GM12878 (cell line): Measurements from ENCODE around the gene RMC1. TPM values are rescaled to one million over a fixed set of nuclear protein-coding genes. Genes with fewer than 3 reads are reported as not detected.
"Not testable (repeated sequence)": the region's sequence is repeated elsewhere in the genome, so short reads cannot be mapped to it uniquely, and the experiment has no call there.

ENCODE experiments used
- ATAC-seq: fragments of 200-7000 bp; cut with Tn5 transposase; 3 replicates; pipeline ENCODE4 v1.9.1; 2020; ENCODE audit warnings: mild to moderate bottlenecking, moderate library complexity
- BruUV-seq: library from RNA; stranded (reverse); fragments of 400-500 nt; replicated peaks from 2 replicates; lab custom pipeline; 2021; lab: Mats Ljungman, UMichigan
- CTCF ChIA-PET: fragments of 300-600 bp; sonication (Branson Sonifier 250); formaldehyde crosslinking; extraction: SDS; loops from one replicate; lab custom pipeline; 2021; ENCODE audit warnings: inconsistent platforms; lab: Yijun Ruan, JAX
- POLR2A ChIA-PET: fragments of 350-600 bp; formaldehyde crosslinking; extraction: SDS; loops from one replicate; lab custom pipeline; 2021; ENCODE audit warnings: inconsistent platforms; lab: Charles Lee
- RAD21 ChIA-PET: fragments of 300-600 bp; sonication (Branson Sonifier 250); formaldehyde crosslinking; loops from one replicate; lab custom pipeline; 2023; ENCODE audit warnings: antibody characterized with exemption; ENCODE audit not compliant: unreplicated experiment; lab: Charles Lee
- SMC1A ChIA-PET: fragments of 300-600 bp; sonication (Branson Sonifier 250); formaldehyde crosslinking; loops from one replicate; lab custom pipeline; 2023; ENCODE audit not compliant: unreplicated experiment, uncharacterized antibody; lab: Charles Lee
- DNase-seq: peaks from one replicate; pipeline ENCODE4 v3.0.0-alpha.2; 2011; ENCODE audit warnings: low read depth, low spot score
- FAIRE-seq: peaks from 3 replicates; lab custom pipeline; 2011; peaks lifted over from hg19 to GRCh38; lab: Jason Lieb, UNC
- H2AFZ ChIP-seq: 2 replicates; pipeline ENCODE4 v1.6.0; 2011; ENCODE audit warnings: low read depth, low read length, control low read depth; ENCODE audit not compliant: control insufficient read depth
- H3K27ac ChIP-seq: 2 replicates; pipeline ENCODE4 v1.5.1; 2011; ENCODE audit warnings: control low read depth; ENCODE audit not compliant: control insufficient read depth, insufficient read depth
- H3K27me3 ChIP-seq, 2 experiments: replicated peaks in 1 of 2; 2 replicates each; pipeline versions ENCODE4 v1.6.0 to v1.6.1; 2011; ENCODE audit warnings: low read length in 1 of 2; ENCODE audit not compliant: control insufficient read depth in 2 of 2, insufficient read depth in 2 of 2
- H3K36me3 ChIP-seq, 2 experiments: 2 replicates each; pipeline ENCODE4 v1.5.1; 2011; ENCODE audit warnings: low read length in 1 of 2; ENCODE audit not compliant: control insufficient read depth in 2 of 2, insufficient read depth in 2 of 2
- H3K4me1 ChIP-seq: 2 replicates; pipeline ENCODE4 v1.6.1; 2011; ENCODE audit warnings: mild to moderate bottlenecking, low read length, moderate library complexity, mixed read lengths; ENCODE audit not compliant: control insufficient read depth, insufficient read depth
- H3K4me2 ChIP-seq: 2 replicates; pipeline ENCODE4 v1.6.0; 2011; ENCODE audit warnings: control low read depth; ENCODE audit not compliant: control insufficient read depth, insufficient read depth
- H3K4me3 ChIP-seq: fragments of 200-600 bp; sonication (generic); 2 replicates; pipeline ENCODE4 v1.5.1; 2016
- H3K79me2 ChIP-seq: 2 replicates; pipeline ENCODE4 v1.6.0; 2011; ENCODE audit warnings: low read length; ENCODE audit not compliant: control insufficient read depth, insufficient read depth
- H3K9ac ChIP-seq: 2 replicates; pipeline ENCODE4 v1.8.0; 2011; ENCODE audit warnings: low read length, control low read depth, mixed read lengths; ENCODE audit not compliant: control insufficient read depth, insufficient read depth
- H3K9me3 ChIP-seq: replicated peaks from 3 replicates; pipeline ENCODE4 v1.5.1; 2011; ENCODE audit warnings: mild to moderate bottlenecking, low read length; ENCODE audit not compliant: control insufficient read depth, insufficient read depth
- H4K20me1 ChIP-seq: 2 replicates; pipeline ENCODE4 v1.6.0; 2011; ENCODE audit not compliant: control insufficient read depth, insufficient read depth
- ASH2L ChIP-seq: fragments of 300-600, 200-600 bp; sonication (generic); IDR thresholded peaks from 2 replicates; pipeline ENCODE4 v1.6.1; 2017; ENCODE audit warnings: low read depth, mild to moderate bottlenecking, borderline replicate concordance
- EED ChIP-seq: sonication (generic); IDR thresholded peaks from 2 replicates; pipeline ENCODE4 v1.6.1; 2016; ENCODE audit warnings: antibody characterized with exemption, low read depth
- FOXM1 ChIP-seq: IDR thresholded peaks from 2 replicates; pipeline ENCODE4 v1.6.1; 2012; ENCODE audit warnings: low read depth, mild to moderate bottlenecking, inconsistent platforms, low read length, moderate library complexity
- GATAD2B ChIP-seq: fragments of 450-650 bp; conservative IDR thresholded peaks from 2 replicates; pipeline ENCODE4 v1.6.1; 2017; ENCODE audit warnings: low read depth, mild to moderate bottlenecking, moderate library complexity
- RELA ChIP-seq: fragments of 450-650 bp; IDR thresholded peaks from 2 replicates; pipeline ENCODE4 v1.8.0; 2014; ENCODE audit warnings: borderline replicate concordance; ENCODE audit not compliant: partially characterized antibody
- SMAD5 ChIP-seq: IDR thresholded peaks from 2 replicates; pipeline ENCODE4 v1.6.1; 2016; ENCODE audit warnings: antibody characterized with exemption, low read depth
- ZBTB40 ChIP-seq: fragments of 450-650 bp; IDR thresholded peaks from 2 replicates; pipeline ENCODE4 v1.6.1; 2016; ENCODE audit warnings: mild to moderate bottlenecking, moderate library complexity, borderline replicate concordance
- ZNF687 ChIP-seq: fragments of 450-650 bp; IDR thresholded peaks from 2 replicates; pipeline ENCODE4 v1.6.1; 2017; ENCODE audit warnings: mild to moderate bottlenecking, moderate library complexity
- WGBS: methylation state at CpG from one replicate; pipeline ENCODE4 v1.1.6; 2016; ENCODE audit warnings: low lambda C conversion rate; ENCODE audit not compliant: insufficient replicate concordance, insufficient coverage; ENCODE audit errors: missing lambda C conversion rate; 5-methylcytosine and 5-hydroxymethylcytosine counted together
- in situ Hi-C: fragments of 300-500 bp; cut with MboI; formaldehyde crosslinking; loops from 9 replicates; pipeline ENCODE4 v1.14.3; 2018; ENCODE audit warnings: mixed read lengths
- intact Hi-C: fragments of 100-400 bp; cut with micrococcal nuclease; formaldehyde crosslinking; loops from one replicate; pipeline ENCODE4 v1.14.2; 2022; ENCODE audit not compliant: unreplicated experiment
- polyA plus RNA-seq, 11 experiments: library from polyadenylated mRNA; depleted of rRNA in 4 of 11; unstranded in 6 of 11; stranded (reverse) in 5 of 11; fragments of >200 nt; fragmentation: Nextera tagmentation in 4 of 11; fragmentation: Illumina TruSeq in 1 of 11; extraction: Ambion mirVana in 4 of 11; extraction: Trizol in 1 of 11; gene quantifications; 1 replicate in 1 of 11; 2 replicates in 10 of 11; pipeline versions ENCODE4 v1.2.1 to v1.2.3, GENCODE V29; 2011 to 2016; ENCODE audit warnings: inconsistent platforms in 2 of 11, missing spikeins in 2 of 11, low read depth in 1 of 11
- total RNA-seq, 4 experiments: library from RNA; depleted of rRNA in 3 of 4; stranded (reverse); fragments of >200 nt in 3 of 4; fragmentation: Illumina TruSeq in 1 of 4; extraction: Trizol in 1 of 4; gene quantifications; 2 replicates each; pipeline versions ENCODE4 v1.2.1 to v1.2.3, GENCODE V29; 2013 to 2021

Gene RMC1
- total and polyA plus RNA-seq, 10 of the 15 experiments (the other 5 are each of a cell fraction or from before 2014, with no cell fraction given): 8.4 to 57.6 (median 42.5) TPM

GRCh38 chr18:23489586-23489985 is 13.7 kb upstream of the RMC1 start:
- H3K4me1 ChIP-seq: peaks cover 10% of the 10 kb centered on the region
- FAIRE-seq, H3K9ac ChIP-seq, H3K27ac ChIP-seq, BruUV-seq, H2AFZ ChIP-seq, H3K79me2 ChIP-seq, H3K27me3 ChIP-seq, H3K4me2 ChIP-seq, in situ Hi-C loops, DNase-seq, H4K20me1 ChIP-seq, ATAC-seq, intact Hi-C loops, H3K9me3 ChIP-seq, POLR2A ChIA-PET, H3K4me3 ChIP-seq, H3K36me3 ChIP-seq: not testable (repeated sequence)
- SMC1A ChIA-PET: interaction anchor here (1.5 kb wide), 1 partner anchor 12 kb away, joined by 5 read pairs; no protein-coding TSS in a partner anchor
- 91% methylated on average over 5 of the region's 5 CpGs for WGBS
- RAD21 ChIA-PET: interaction anchor here (0.6 kb wide), 1 partner anchor 193 kb away, joined by 3 read pairs; no protein-coding TSS in a partner anchor
- CTCF ChIA-PET: interaction anchor here (1.2 to 5.6 kb wide), 3 partner anchors 8 to 15 kb away, joined by 3 to 72 read pairs (median 13); no protein-coding TSS in a partner anchor

- ChIA-PET RAD21 (interaction anchor here (1.5 kb wide), 1 partner anchor 41 kb away, joined by 3 read pairs; the partner anchor contains the start of gene RIOK3), POLR2A (interaction anchor here (0.6 to 1.5 kb wide), 3 partner anchors 11 to 442 kb away, joined by 4 to 9 read pairs (median 4); no protein-coding TSS in a partner anchor), SMC1A (interaction anchor here (2.1 kb wide), 1 partner anchor 11 kb away, joined by 4 read pairs; no protein-coding TSS in a partner anchor), CTCF (interaction anchor here (0.8 kb wide), 2 partner anchors 22 to 209 kb away, joined by 3 read pairs; no protein-coding TSS in a partner anchor)
- no peaks in the 10 kb centered on the region for H3K27me3 ChIP-seq
- no peaks in the 10 kb centered on the region for H3K79me2 ChIP-seq
- in situ Hi-C loops (no loop called here), intact Hi-C loops (no loop called here)
- no peak for ATAC-seq
- no peaks in the 10 kb centered on the region for H3K9me3 ChIP-seq
- no peaks in the 10 kb centered on the region for H4K20me1 ChIP-seq
- no peak for DNase-seq
- no peak overlapping the region for H3K4me2 ChIP-seq
- FAIRE-seq: no peak
- H2AFZ ChIP-seq: no peak overlapping the region
- no peak overlapping the region for H3K4me3 ChIP-seq
- no peak overlapping the region for H3K27ac ChIP-seq
- H3K36me3 ChIP-seq: no peaks in the 10 kb centered on the region
- H3K4me1 ChIP-seq: peaks cover 12% of the 10 kb centered on the region
- 67% methylated on average over 1 of the region's 1 CpG for WGBS
- no TSS peak for BruUV-seq
- no peak overlapping the region for H3K9ac ChIP-seq
- TF ChIP-seq ZNF687 (no peak), FOXM1 (no peak), SMAD5 (no peak), ASH2L (no peak), RELA (no peak), EED (no peak), GATAD2B (no peak), ZBTB40 (no peak)
Measured at GRCh38 chr18:23493654-23494053, 9.7 kb upstream of the RMC1 start.
